GM12892 (cell line): ENCODE results near the gene INAFM1.

Experiments
- POLR2A ChIP-seq: IDR thresholded peaks from 2 replicates; pipeline ENCODE4 v1.6.1; 2011; ENCODE audit warnings: low read depth, low read length, control low read depth
- POLR2AphosphoS5 ChIP-seq: IDR thresholded peaks from 2 replicates; pipeline ENCODE4 v1.6.1; 2011; ENCODE audit warnings: low read depth, low read length, control low read depth
- TAF1 ChIP-seq: IDR thresholded peaks from 2 replicates; pipeline ENCODE4 v1.6.1; 2011; ENCODE audit warnings: low read depth, mild to moderate bottlenecking, control low read depth, low read length, borderline replicate concordance

DNA sequence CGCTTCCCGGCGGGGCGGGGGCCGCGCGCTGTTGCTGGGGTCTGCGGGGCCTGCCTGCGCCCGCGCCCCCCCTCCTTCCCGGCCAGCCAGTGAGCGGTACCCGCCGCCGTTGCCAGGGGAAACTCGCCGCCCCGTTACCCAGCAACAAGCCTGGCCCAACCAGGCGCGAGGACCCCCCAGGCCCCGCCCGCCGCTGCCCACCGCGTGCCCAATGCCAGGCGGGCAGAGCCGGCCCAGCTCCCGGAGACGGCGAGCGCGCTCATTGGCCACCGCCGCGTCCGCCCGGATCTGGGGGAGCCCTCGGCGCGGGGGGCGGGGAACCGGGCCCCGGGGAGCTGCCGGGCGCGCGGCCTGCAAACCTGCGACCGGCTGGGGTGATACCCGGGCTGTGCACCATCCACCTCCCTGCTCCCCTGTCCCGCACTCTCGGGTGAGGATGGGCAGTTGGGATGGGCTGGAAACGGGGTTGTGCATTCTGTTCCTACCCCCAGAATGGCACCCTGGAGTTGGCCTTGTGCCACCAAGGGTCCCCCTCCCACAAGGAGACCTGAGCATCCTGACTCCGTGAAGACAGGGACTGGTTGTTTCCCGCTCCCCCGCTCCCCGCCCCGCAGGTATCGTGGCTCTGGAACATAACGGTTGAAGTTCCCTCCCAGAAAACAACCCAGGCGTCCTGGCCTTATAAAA, 34.9 kb upstream of the INAFM1 start:
- TF ChIP-seq POLR2AphosphoS5 (no peak), POLR2A (no peak), TAF1 (no peak)
